GM23338 (cell line): ENCODE results near the gene CENPT.

Experiments used
- CREB1 ChIP-seq: fragments of 250-450 bp; sonication (Bioruptor Pico); IDR thresholded peaks from 2 replicates; pipeline ENCODE4 v1.5.0; 2020; ENCODE audit warnings: low read depth, mild to moderate bottlenecking, moderate library complexity
- EZH2phosphoT487 ChIP-seq: fragments of 200-600 bp; sonication (generic); IDR thresholded peaks from one replicate; pipeline ENCODE4 v1.8.1; 2018; ENCODE audit warnings: antibody characterized with exemption; ENCODE audit not compliant: unreplicated experiment
- POLR2AphosphoS5 ChIP-seq: IDR thresholded peaks from 2 replicates; pipeline ENCODE4 v1.6.1; 2016; ENCODE audit warnings: antibody characterized with exemption, low read depth
- ZNF331 ChIP-seq: fragments of 250-450 bp; sonication (Bioruptor Pico); IDR thresholded peaks from 2 replicates; pipeline ENCODE4 v1.5.0; 2020; ENCODE audit warnings: low read depth, mild to moderate bottlenecking, moderate library complexity
- TF ChIP-seq, protein P1 (sequence below), 2 experiments: fragments of 200-600 bp in 1 of 2; sonication (generic) in 1 of 2; conservative IDR thresholded peaks; 2 replicates each; pipeline versions ENCODE4 v1.5.1 to v1.6.1; 2016 to 2017; ENCODE audit warnings: antibody characterized with exemption in 2 of 2, low read depth in 2 of 2, mild to moderate bottlenecking in 2 of 2, moderate library complexity in 1 of 2

DNA sequence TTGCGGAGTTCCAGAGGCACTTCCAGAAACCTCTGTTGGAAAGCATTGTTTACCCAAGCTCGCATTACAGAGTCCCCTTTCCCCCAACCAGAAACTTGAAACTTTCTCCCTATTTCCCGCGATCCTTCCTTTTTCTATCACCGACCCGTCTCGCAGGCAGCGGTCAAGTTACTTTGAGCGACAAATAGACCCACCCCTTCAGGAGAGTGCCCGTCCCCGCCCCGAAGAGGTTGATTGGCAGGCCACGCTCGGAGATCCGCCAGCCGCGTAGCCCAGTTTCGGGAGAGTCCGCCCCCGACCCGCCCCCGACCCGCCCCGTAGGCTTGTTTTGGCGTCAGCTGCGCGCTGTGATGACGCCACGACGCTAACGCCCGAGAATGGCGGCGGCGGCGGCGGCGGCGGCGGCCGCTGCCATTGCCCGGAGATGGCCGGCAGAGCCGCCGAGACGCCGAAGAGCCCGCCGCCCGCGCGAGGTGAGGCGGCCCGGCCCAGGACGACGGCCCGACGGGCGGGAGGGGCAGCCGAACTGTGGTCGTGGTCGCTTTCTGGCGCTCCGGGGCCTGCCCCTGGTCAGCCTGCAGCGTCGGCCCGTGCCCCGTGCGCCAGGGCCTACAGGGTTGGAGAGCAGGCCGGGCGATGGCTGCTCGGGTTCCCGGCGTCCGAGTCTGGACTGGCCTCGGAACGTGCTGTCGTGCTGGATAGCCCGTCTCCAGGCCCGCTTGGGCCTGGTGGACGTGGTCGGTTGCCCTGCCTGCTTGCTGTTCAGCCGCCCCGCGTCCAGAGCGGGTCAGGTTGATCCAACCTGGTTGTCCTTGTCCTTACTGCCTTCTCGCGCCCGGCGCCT, 45.6 kb upstream of the CENPT start, which contains the start of gene PSKH1:
- no peak for TF ChIP-seq POLR2AphosphoS5
- TF ChIP-seq, protein P1, sequence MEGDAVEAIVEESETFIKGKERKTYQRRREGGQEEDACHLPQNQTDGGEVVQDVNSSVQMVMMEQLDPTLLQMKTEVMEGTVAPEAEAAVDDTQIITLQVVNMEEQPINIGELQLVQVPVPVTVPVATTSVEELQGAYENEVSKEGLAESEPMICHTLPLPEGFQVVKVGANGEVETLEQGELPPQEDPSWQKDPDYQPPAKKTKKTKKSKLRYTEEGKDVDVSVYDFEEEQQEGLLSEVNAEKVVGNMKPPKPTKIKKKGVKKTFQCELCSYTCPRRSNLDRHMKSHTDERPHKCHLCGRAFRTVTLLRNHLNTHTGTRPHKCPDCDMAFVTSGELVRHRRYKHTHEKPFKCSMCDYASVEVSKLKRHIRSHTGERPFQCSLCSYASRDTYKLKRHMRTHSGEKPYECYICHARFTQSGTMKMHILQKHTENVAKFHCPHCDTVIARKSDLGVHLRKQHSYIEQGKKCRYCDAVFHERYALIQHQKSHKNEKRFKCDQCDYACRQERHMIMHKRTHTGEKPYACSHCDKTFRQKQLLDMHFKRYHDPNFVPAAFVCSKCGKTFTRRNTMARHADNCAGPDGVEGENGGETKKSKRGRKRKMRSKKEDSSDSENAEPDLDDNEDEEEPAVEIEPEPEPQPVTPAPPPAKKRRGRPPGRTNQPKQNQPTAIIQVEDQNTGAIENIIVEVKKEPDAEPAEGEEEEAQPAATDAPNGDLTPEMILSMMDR (conservative IDR thresholded peaks at IDR 0.05; ENCODE audit: low read depth in 2 of 2) = no peak
- no peak for TF ChIP-seq ZNF331 (CRISPR knock-in tag)
- peak; percentile 97 for TF ChIP-seq CREB1
- no peak for TF ChIP-seq EZH2phosphoT487
